Neural progenitor cell (in vitro differentiated cells): ENCODE results near the gene CPB1. TPM values are rescaled to one million over a fixed set of nuclear protein-coding genes. Genes with fewer than 3 reads are reported as not detected.

Experiments used
- DNase-seq: peaks from one replicate; pipeline ENCODE4 v3.0.0-alpha.2; 2016; ENCODE audit warnings: low spot score
- H2AFZ ChIP-seq: fragments of 200-600 bp; sonication (generic); replicated peaks from 2 replicates; pipeline ENCODE4 v1.6.1; 2016; ENCODE audit warnings: antibody characterized with exemption
- H3F3A ChIP-seq: fragments of 200-600 bp; sonication (generic); 2 replicates; pipeline ENCODE4 v1.6.1; 2016; ENCODE audit warnings: antibody characterized with exemption, low read depth
- H3K27ac ChIP-seq: fragments of 200-600 bp; sonication (generic); 2 replicates; pipeline ENCODE4 v1.5.1; 2016; ENCODE audit warnings: mild to moderate bottlenecking
- H3K27me3 ChIP-seq: fragments of 200-600 bp; sonication (generic); 2 replicates; pipeline ENCODE4 v1.6.1; 2016; ENCODE audit warnings: mild to moderate bottlenecking, moderate library complexity
- H3K36me3 ChIP-seq: fragments of 200-600 bp; sonication (generic); 2 replicates; pipeline ENCODE4 v1.5.1; 2016
- H3K4me1 ChIP-seq: fragments of 200-600 bp; sonication (generic); 2 replicates; pipeline ENCODE4 v1.6.1; 2016; ENCODE audit warnings: mixed run types
- H3K4me2 ChIP-seq: fragments of 200-600 bp; sonication (generic); 2 replicates; pipeline ENCODE4 v1.6.1; 2016
- H3K4me3 ChIP-seq: fragments of 200-600 bp; sonication (generic); 2 replicates; pipeline ENCODE4 v1.5.1; 2016
- H3K79me2 ChIP-seq: fragments of 200-600 bp; sonication (generic); 2 replicates; pipeline ENCODE4 v1.6.1; 2016; ENCODE audit warnings: low read depth
- H3K9ac ChIP-seq: fragments of 200-600 bp; sonication (generic); 2 replicates; pipeline ENCODE4 v1.6.1; 2016
- H3K9me3 ChIP-seq: fragments of 200-600 bp; sonication (generic); 2 replicates; pipeline ENCODE4 v1.5.1; 2016; ENCODE audit warnings: low read depth
- H4K20me1 ChIP-seq: fragments of 200-600 bp; sonication (generic); 2 replicates; pipeline ENCODE4 v1.6.1; 2016; ENCODE audit warnings: low read depth
- H3K27ac Mint-ChIP-seq: 3 replicates; pipeline ENCODE4 v1.8.0; 2021; ENCODE audit warnings: mixed read lengths
- H3K27me3 Mint-ChIP-seq: 2 replicates; pipeline ENCODE4 v1.8.0; 2022; ENCODE audit warnings: low read depth, mild to moderate bottlenecking, inconsistent platforms, moderate library complexity, mixed read lengths; ENCODE audit not compliant: insufficient read depth
- H3K36me3 Mint-ChIP-seq: 3 replicates; pipeline ENCODE4 v1.8.0; 2021; ENCODE audit warnings: mixed read lengths
- H3K4me1 Mint-ChIP-seq: 3 replicates; pipeline ENCODE4 v1.8.0; 2021; ENCODE audit warnings: mixed read lengths
- H3K4me3 Mint-ChIP-seq: 3 replicates; pipeline ENCODE4 v1.8.0; 2021; ENCODE audit warnings: mild to moderate bottlenecking, moderate library complexity, mixed read lengths
- H3K9me3 Mint-ChIP-seq: 3 replicates; pipeline ENCODE4 v1.8.0; 2020; ENCODE audit warnings: mixed read lengths
- CTCF ChIP-seq: fragments of 200-600 bp; sonication (generic); IDR thresholded peaks from 2 replicates; pipeline ENCODE4 v1.5.1; 2017; ENCODE audit warnings: antibody characterized with exemption, mild to moderate bottlenecking
- EZH2 ChIP-seq: fragments of 200-600 bp; sonication (generic); IDR thresholded peaks from 2 replicates; pipeline ENCODE4 v1.6.1; 2017; ENCODE audit warnings: antibody characterized with exemption, mild to moderate bottlenecking, moderate library complexity
- EZH2phosphoT487 ChIP-seq: fragments of 200-600 bp; sonication (generic); IDR thresholded peaks from 2 replicates; pipeline ENCODE4 v1.6.1; 2017; ENCODE audit warnings: antibody characterized with exemption
- total RNA-seq: library from RNA; depleted of rRNA; stranded (reverse); fragments of >200 nt; gene quantifications from 2 replicates; pipeline ENCODE4 v1.2.3, GENCODE V29; 2015; ENCODE audit warnings: low replicate concordance

The CPB1 gene
- total RNA-seq, 1 donor from 2014 or later: not detected

GRCh38 chr3:148828136-148828690 is 602 bp downstream of the CPB1 start:
- no peak for DNase-seq
- no peaks in the 10 kb centered on the region for H3K9me3 ChIP-seq
- no peaks in the 10 kb centered on the region for H3F3A ChIP-seq
- H3K36me3 ChIP-seq: no peaks in the 10 kb centered on the region
- H3K4me3 ChIP-seq: no peak overlapping the region
- no peaks in the 10 kb centered on the region for H4K20me1 ChIP-seq
- H3K9ac ChIP-seq: no peak overlapping the region
- Mint-ChIP-seq H3K9me3 (no peaks in the 10 kb centered on the region), H3K27me3 (no peaks in the 10 kb centered on the region), H3K36me3 (no peaks in the 10 kb centered on the region), H3K27ac (no peak overlapping the region), H3K4me1 (no peaks in the 10 kb centered on the region), H3K4me3 (no peak overlapping the region)
- no peak overlapping the region for H3K4me2 ChIP-seq
- H3K27ac ChIP-seq: no peak overlapping the region
- H3K27me3 ChIP-seq: no peaks in the 10 kb centered on the region
- no peak overlapping the region for H2AFZ ChIP-seq
- TF ChIP-seq CTCF (no peak), EZH2phosphoT487 (no peak), EZH2 (no peak)
- no peaks in the 10 kb centered on the region for H3K4me1 ChIP-seq
- no peaks in the 10 kb centered on the region for H3K79me2 ChIP-seq

- H3K4me3 ChIP-seq: no peak overlapping the region
- no peak overlapping the region for H2AFZ ChIP-seq
- Mint-ChIP-seq H3K4me1 (no peaks in the 10 kb centered on the region), H3K36me3 (no peaks in the 10 kb centered on the region), H3K9me3 (no peaks in the 10 kb centered on the region), H3K27me3 (no peaks in the 10 kb centered on the region), H3K4me3 (no peak overlapping the region), H3K27ac (no peak overlapping the region)
- H3K27me3 ChIP-seq: no peaks in the 10 kb centered on the region
- H3F3A ChIP-seq: no peaks in the 10 kb centered on the region
- no peaks in the 10 kb centered on the region for H3K9me3 ChIP-seq
- TF ChIP-seq EZH2 (no peak), EZH2phosphoT487 (no peak), CTCF (no peak)
- H3K4me1 ChIP-seq: no peaks in the 10 kb centered on the region
- DNase-seq: no peak
- no peaks in the 10 kb centered on the region for H3K79me2 ChIP-seq
- no peaks in the 10 kb centered on the region for H4K20me1 ChIP-seq
- H3K36me3 ChIP-seq: no peaks in the 10 kb centered on the region
- H3K27ac ChIP-seq: no peak overlapping the region
- H3K4me2 ChIP-seq: no peak overlapping the region
- H3K9ac ChIP-seq: no peak overlapping the region
These were observed 2.3 kb downstream of the CPB1 start for GRCh38 chr3:148829926-148830325.

DNA sequence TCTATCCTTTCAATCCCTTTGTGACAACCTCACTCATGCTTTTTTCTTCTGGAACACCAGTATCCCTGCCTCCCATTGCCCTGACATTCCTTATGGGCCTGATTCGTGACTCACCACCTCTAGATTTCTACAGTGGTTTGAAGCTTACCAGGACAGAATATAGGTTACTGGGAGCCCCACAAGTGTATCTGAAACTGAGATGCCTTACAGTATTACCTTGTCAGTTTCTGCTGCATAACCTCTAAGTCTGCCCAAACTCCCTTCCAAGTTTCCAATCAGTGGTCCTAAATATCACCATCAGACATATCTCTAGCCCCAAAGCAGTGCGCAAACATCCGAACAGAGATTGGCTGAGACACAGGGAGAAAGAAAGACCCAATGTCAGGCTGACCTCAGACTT is 5.6 kb downstream of the CPB1 start:
- Histone ChIP-seq H3K9me3 (no peaks in the 10 kb centered on the region), H3K4me1 (no peaks in the 10 kb centered on the region), H3K4me3 (no peak overlapping the region), H3K36me3 (no peaks in the 10 kb centered on the region), H2AFZ (no peak overlapping the region), H4K20me1 (no peaks in the 10 kb centered on the region), H3K27ac (no peak overlapping the region), H3K9ac (no peak overlapping the region), H3F3A (no peaks in the 10 kb centered on the region), H3K79me2 (no peaks in the 10 kb centered on the region), H3K4me2 (no peak overlapping the region), H3K27me3 (no peaks in the 10 kb centered on the region)
- Mint-ChIP-seq H3K36me3 (no peaks in the 10 kb centered on the region), H3K4me1 (no peaks in the 10 kb centered on the region), H3K4me3 (no peak overlapping the region), H3K9me3 (no peaks in the 10 kb centered on the region), H3K27ac (no peak overlapping the region), H3K27me3 (no peaks in the 10 kb centered on the region)
- TF ChIP-seq CTCF: no peak
- no peak for TF ChIP-seq EZH2phosphoT487
- no peak for TF ChIP-seq EZH2
- DNase-seq: no peak
